Measurements from ENCODE around the gene LRRC55. TPM values are rescaled to one million over a fixed set of nuclear protein-coding genes. Genes with fewer than 3 reads are reported as not detected.

The LRRC55 gene
- polyA plus RNA-seq, 1 experiment: not detected

DNA sequence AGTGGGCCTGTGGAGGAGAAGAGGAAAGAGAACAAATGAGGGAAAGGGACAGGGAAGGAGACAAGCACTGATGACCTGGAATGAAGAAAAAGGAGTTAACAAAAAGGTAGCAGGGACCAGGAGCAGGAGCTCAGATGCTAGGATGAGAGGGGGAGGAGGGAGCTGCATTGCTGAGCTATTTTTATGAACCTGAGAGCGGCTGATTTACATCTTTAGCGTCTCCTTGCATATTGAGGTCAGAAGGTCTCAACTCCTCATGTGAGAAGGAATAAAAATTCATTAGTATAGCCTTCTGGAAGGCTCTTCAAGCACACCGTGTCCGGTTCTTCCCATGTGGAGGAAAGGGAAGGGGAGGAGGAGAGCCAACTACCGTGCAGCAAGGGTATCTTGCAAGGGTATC, 33.1 kb upstream of the LRRC55 start:
- Histone ChIP-seq H3K36me3 (ENCODE audit: control insufficient read depth, insufficient read depth, low read length) (no peaks in the 10 kb centered on the region), H3K4me3 (ENCODE audit: low read depth, low read length) (no peak overlapping the region), H3K27me3 (ENCODE audit: control insufficient read depth, insufficient read depth, low read length) (peaks cover 3% of the 10 kb centered on the region)
- ChIA-PET POLR2A (no interaction called here), CTCF (interaction anchor here (1.0 kb wide), 1 partner anchor 101 kb away, joined by 3 read pairs; no protein-coding TSS in a partner anchor)
- TF ChIP-seq, protein P1, sequence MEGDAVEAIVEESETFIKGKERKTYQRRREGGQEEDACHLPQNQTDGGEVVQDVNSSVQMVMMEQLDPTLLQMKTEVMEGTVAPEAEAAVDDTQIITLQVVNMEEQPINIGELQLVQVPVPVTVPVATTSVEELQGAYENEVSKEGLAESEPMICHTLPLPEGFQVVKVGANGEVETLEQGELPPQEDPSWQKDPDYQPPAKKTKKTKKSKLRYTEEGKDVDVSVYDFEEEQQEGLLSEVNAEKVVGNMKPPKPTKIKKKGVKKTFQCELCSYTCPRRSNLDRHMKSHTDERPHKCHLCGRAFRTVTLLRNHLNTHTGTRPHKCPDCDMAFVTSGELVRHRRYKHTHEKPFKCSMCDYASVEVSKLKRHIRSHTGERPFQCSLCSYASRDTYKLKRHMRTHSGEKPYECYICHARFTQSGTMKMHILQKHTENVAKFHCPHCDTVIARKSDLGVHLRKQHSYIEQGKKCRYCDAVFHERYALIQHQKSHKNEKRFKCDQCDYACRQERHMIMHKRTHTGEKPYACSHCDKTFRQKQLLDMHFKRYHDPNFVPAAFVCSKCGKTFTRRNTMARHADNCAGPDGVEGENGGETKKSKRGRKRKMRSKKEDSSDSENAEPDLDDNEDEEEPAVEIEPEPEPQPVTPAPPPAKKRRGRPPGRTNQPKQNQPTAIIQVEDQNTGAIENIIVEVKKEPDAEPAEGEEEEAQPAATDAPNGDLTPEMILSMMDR (IDR thresholded peaks at IDR 0.05; ENCODE audit: insufficient read depth, low read depth, low read length): no peak
- no peak for DNase-seq (ENCODE audit: low read depth)

DNA sequence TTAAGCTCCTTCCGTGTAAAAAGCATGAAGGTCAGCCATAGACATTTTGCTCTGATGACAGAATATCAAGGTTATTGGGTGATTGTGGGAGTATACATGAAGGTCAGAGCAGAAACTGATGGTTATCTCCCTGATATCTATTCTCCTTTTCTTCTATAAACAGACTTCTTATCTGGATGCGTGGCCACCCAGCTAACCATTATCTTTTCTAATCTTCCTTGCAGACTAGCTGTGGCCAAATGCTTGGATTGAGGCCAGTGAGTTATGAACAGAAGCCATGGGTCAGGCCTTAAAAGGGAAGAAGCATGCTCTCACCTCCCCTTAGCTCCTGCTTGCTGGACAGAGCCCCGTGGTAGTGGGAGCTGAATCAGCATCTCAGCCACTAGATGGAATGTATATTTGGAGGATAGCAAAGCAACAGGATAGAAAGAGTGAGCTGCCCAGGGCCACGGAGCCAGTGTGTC, 31.3 kb upstream of the LRRC55 start:
- Histone ChIP-seq H3K4me3 (ENCODE audit: low read depth, low read length) (no peak overlapping the region), H3K36me3 (ENCODE audit: control insufficient read depth, insufficient read depth, low read length) (no peaks in the 10 kb centered on the region), H3K27me3 (ENCODE audit: control insufficient read depth, insufficient read depth, low read length) (peaks cover 2% of the 10 kb centered on the region; the same call in 1 of the 2 replicates)
- TF ChIP-seq, protein P1 (IDR thresholded peaks at IDR 0.05; ENCODE audit: insufficient read depth, low read depth, low read length): no peak
- no peak for DNase-seq (ENCODE audit: low read depth)
- ChIA-PET CTCF (no interaction called here), POLR2A (no interaction called here)

DNA sequence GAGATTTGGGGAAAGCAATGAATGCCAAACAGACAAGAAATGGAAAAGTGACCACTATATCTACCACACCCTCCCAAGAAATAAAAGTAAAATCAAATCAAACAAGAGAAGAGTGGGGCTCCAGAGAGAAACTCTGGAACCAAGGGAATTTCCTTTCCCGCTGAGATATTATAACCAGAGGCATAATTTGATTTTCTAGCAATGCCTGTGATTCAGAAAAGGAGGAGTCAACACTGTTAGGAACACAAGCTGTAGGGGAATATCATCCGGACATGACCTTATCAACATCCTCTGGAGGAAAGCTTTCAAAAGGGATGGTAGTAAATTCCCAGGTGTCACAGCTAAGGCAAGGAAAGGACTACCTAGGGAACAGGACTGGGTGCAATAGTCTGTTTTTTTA, 29.6 kb upstream of the LRRC55 start:
- Histone ChIP-seq H3K4me3 (ENCODE audit: low read depth, low read length) (no peak overlapping the region), H3K27me3 (ENCODE audit: control insufficient read depth, insufficient read depth, low read length) (no peaks in the 10 kb centered on the region; the same call in 1 of the 2 replicates), H3K36me3 (ENCODE audit: control insufficient read depth, insufficient read depth, low read length) (no peaks in the 10 kb centered on the region)
- ChIA-PET POLR2A (no interaction called here), CTCF (interaction anchor here (0.6 kb wide), 1 partner anchor 71 kb away, joined by 3 read pairs; no protein-coding TSS in a partner anchor)
- TF ChIP-seq, protein P1 (IDR thresholded peaks at IDR 0.05; ENCODE audit: insufficient read depth, low read depth, low read length): no peak
- no peak for DNase-seq (ENCODE audit: low read depth)

DNA sequence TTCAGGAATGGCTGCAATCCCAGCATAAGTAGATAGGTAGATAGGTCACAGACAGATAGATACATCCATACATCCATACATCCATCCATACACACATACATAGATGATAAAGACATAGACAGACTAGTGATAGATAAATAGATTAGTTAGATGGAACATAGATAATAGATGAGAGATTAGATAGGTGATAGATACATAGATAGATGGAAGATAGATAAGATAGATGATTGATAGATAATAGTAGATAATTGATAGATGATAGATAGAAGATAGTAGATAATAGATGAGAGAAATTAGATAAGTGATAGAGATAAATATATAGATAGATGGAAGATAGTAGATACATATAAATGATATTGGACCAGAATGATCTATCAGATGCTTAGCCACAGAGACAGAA, 28.3 kb upstream of the LRRC55 start:
- ChIA-PET POLR2A (no interaction called here), CTCF (no interaction called here)
- Histone ChIP-seq H3K27me3 (ENCODE audit: control insufficient read depth, insufficient read depth, low read length) (peaks cover 2% of the 10 kb centered on the region), H3K4me3 (ENCODE audit: low read depth, low read length) (no peak overlapping the region), H3K36me3 (ENCODE audit: control insufficient read depth, insufficient read depth, low read length) (no peaks in the 10 kb centered on the region)
- TF ChIP-seq, protein P1 (IDR thresholded peaks at IDR 0.05; ENCODE audit: insufficient read depth, low read depth, low read length): no peak
- no peak for DNase-seq (ENCODE audit: low read depth)

DNA sequence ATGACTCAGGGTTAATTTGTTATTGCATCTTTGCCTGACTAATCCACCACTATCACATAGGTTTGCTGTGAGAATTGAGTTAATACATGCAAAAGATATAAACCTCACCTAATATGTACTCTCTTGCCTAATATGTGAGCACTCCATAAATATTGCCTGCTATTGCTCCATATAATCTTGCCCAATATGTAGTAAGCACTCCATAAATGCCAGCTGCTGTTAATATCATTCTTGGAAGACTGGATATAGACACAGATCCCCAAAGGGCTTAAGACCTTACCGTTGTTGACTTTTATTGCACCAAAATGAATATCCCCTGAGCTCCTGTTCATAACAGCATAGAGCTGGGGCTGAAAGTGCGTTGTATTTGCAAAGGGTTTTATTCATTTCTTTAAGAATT, 27.0 kb upstream of the LRRC55 start:
- ChIA-PET CTCF (interaction anchor here (1.1 kb wide), 1 partner anchor 14 kb away, joined by 3 read pairs; no protein-coding TSS in a partner anchor), POLR2A (no interaction called here)
- no peak for DNase-seq (ENCODE audit: low read depth)
- Histone ChIP-seq H3K4me3 (ENCODE audit: low read depth, low read length) (no peak overlapping the region), H3K36me3 (ENCODE audit: control insufficient read depth, insufficient read depth, low read length) (no peaks in the 10 kb centered on the region), H3K27me3 (ENCODE audit: control insufficient read depth, insufficient read depth, low read length) (peaks cover 2% of the 10 kb centered on the region)
- TF ChIP-seq, protein P1 (IDR thresholded peaks at IDR 0.05; ENCODE audit: insufficient read depth, low read depth, low read length): no peak
